ENCODE data around the gene TMEM271. TPM values are rescaled to one million over a fixed set of nuclear protein-coding genes. Genes with fewer than 3 reads are reported as not detected.

The TMEM271 gene
- total and polyA plus RNA-seq, 2 donors (not counting 3 experiments of a cell fraction or from before 2014, with no cell fraction given), result not detected

DNA sequence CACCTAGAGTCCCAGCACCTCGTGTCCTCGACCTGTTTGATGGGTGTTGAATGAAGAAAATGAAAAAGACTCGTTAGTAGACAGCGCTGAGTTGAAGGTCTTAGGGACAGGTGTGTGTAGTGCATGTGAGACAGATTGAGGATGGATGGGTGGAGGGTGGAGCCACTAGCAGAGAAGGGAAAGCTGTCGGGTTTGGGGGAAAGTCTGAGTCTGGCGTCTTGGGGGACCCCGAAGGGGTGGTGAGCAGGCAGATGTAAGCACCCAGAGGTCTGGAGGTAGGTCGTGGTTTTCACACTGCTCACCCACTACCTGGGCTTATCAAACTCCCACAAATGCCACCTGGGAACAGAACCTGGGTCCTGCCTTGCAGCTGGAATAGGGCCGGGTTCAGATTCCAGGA lies 16.0 kb downstream of the TMEM271 start:
- Histone ChIP-seq H4K20me1 (replicated peaks; ENCODE audit: control insufficient read depth, extremely low read depth, insufficient read depth, low read length) (no peaks in the 10 kb centered on the region), H3K79me2 (ENCODE audit: control insufficient read depth, insufficient read depth, low read length) (no peaks in the 10 kb centered on the region), H3K9ac (replicated peaks; ENCODE audit: extremely low read depth, insufficient read depth, low read length) (no peak overlapping the region), H3K4me2 (ENCODE audit: insufficient read depth, low read length) (no peak overlapping the region), H3K4me3 (replicated peaks in 1 of 3; ENCODE audit: insufficient read depth in 1 of 3, low read depth in 1 of 3, low read length in 3 of 3) (no peak overlapping the region), H3K4me1 (ENCODE audit: control insufficient read depth, extremely low read depth, insufficient read depth, low read length) (no peaks in the 10 kb centered on the region), H3K36me3 (ENCODE audit: control insufficient read depth in 2 of 2, extremely low read depth in 1 of 2, insufficient read depth in 2 of 2, low read length in 2 of 2) (no peaks in the 10 kb centered on the region), H3K27ac (ENCODE audit: insufficient read depth, low read depth, low read length) (no peak overlapping the region), H2AFZ (ENCODE audit: low read depth, low read length) (no peak overlapping the region), H3K9me3 (replicated peaks; ENCODE audit: control insufficient read depth, insufficient read depth, low read length) (no peaks in the 10 kb centered on the region), H3K9me1 (replicated peaks; ENCODE audit: control insufficient read depth, extremely low read depth, insufficient read depth, low read length) (no peaks in the 10 kb centered on the region), H3K27me3 (ENCODE audit: control insufficient read depth in 2 of 2, insufficient read depth in 2 of 2, low read length in 2 of 2) (no peaks in the 10 kb centered on the region)
- BruUV-seq (replicated peaks), result no TSS peak
- intact Hi-C loops (cut with micrococcal nuclease), result no loop called here
- ChIA-PET CTCF (no interaction called here), POLR2A (no interaction called here)
- DNase-seq (ENCODE audit: low read depth, low spot score) (no peak), FAIRE-seq (no peak)
- TF ChIP-seq, protein P1, sequence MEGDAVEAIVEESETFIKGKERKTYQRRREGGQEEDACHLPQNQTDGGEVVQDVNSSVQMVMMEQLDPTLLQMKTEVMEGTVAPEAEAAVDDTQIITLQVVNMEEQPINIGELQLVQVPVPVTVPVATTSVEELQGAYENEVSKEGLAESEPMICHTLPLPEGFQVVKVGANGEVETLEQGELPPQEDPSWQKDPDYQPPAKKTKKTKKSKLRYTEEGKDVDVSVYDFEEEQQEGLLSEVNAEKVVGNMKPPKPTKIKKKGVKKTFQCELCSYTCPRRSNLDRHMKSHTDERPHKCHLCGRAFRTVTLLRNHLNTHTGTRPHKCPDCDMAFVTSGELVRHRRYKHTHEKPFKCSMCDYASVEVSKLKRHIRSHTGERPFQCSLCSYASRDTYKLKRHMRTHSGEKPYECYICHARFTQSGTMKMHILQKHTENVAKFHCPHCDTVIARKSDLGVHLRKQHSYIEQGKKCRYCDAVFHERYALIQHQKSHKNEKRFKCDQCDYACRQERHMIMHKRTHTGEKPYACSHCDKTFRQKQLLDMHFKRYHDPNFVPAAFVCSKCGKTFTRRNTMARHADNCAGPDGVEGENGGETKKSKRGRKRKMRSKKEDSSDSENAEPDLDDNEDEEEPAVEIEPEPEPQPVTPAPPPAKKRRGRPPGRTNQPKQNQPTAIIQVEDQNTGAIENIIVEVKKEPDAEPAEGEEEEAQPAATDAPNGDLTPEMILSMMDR (IDR thresholded peaks at IDR 0.05; ENCODE audit: extremely low read depth in 1 of 2, insufficient read depth in 1 of 2, low read depth in 1 of 2, low read length in 2 of 2), result no peak
- TF ChIP-seq JUN (IDR thresholded peaks at IDR 0.05; ENCODE audit: borderline replicate concordance, insufficient read depth, insufficient read length, low read depth) (no peak), GATA2 (IDR thresholded peaks at IDR 0.05; ENCODE audit: insufficient read depth, insufficient read length, low read depth, low read length) (no peak), EZH2 (IDR thresholded peaks at IDR 0.05; ENCODE audit: borderline replicate concordance, low read depth, low read length, severe bottlenecking) (no peak), POLR2AphosphoS5 (IDR thresholded peaks at IDR 0.05; ENCODE audit: insufficient read depth, low read depth, low read length) (no peak), MAX (IDR thresholded peaks at IDR 0.05; ENCODE audit: insufficient read depth, insufficient read length) (no peak), FOS (IDR thresholded peaks at IDR 0.05; ENCODE audit: borderline replicate concordance, insufficient read depth, low read length) (no peak), MYC (IDR thresholded peaks at IDR 0.05; ENCODE audit: low read depth, low read length) (no peak), POLR2A (IDR thresholded peaks at IDR 0.05; ENCODE audit: low read depth, low read length) (no peak)
- dilution Hi-C loops (cut with MboI; ENCODE audit: extremely low pct_ligation_motif_present, low sequenced_read_pairs), result no loop called here

All from endothelial cell of umbilical vein (primary cell).